Loucy (cell line): Measurements from ENCODE around the gene SERTM2.

ENCODE experiments used
- H2AFZ ChIP-seq: fragments of 200-600 bp; sonication (generic); 2 replicates; pipeline ENCODE4 v1.6.0; 2016; ENCODE audit warnings: antibody characterized with exemption, mild to moderate bottlenecking, low read length, moderate library complexity
- H3F3A ChIP-seq: fragments of 200-600 bp; 2 replicates; pipeline ENCODE4 v1.6.0; 2016; ENCODE audit warnings: antibody characterized with exemption, low read depth, mild to moderate bottlenecking
- H3K27me3 ChIP-seq: fragments of 200-600 bp; sonication (generic); 2 replicates; pipeline ENCODE4 v1.6.1; 2014; ENCODE audit warnings: low read length, mild to moderate bottlenecking; ENCODE audit not compliant: insufficient read depth, poor library complexity, severe bottlenecking
- H3K36me3 ChIP-seq: fragments of 200-600 bp; sonication (generic); 2 replicates; pipeline ENCODE4 v1.6.1; 2016; ENCODE audit warnings: low read length; ENCODE audit not compliant: insufficient read depth
- H3K4me1 ChIP-seq: fragments of 200-600 bp; sonication (generic); 2 replicates; pipeline ENCODE4 v1.5.1; 2014; ENCODE audit warnings: low read length, mild to moderate bottlenecking; ENCODE audit not compliant: insufficient read depth, poor library complexity, severe bottlenecking
- H3K4me2 ChIP-seq: fragments of 200-600 bp; sonication (generic); 2 replicates; pipeline ENCODE4 v1.6.0; 2014; ENCODE audit warnings: antibody characterized with exemption, low read length, low read depth, mild to moderate bottlenecking; ENCODE audit not compliant: poor library complexity, severe bottlenecking
- H3K4me3 ChIP-seq: fragments of 200-600 bp; sonication (generic); 2 replicates; pipeline ENCODE4 v1.5.1; 2014; ENCODE audit warnings: low read length, mild to moderate bottlenecking, mixed read lengths; ENCODE audit not compliant: poor library complexity, severe bottlenecking
- H3K79me2 ChIP-seq: fragments of 200-600 bp; sonication (generic); 2 replicates; pipeline ENCODE4 v1.6.1; 2014; ENCODE audit warnings: low read length; ENCODE audit not compliant: insufficient read depth
- H3K9ac ChIP-seq: fragments of 200-600 bp; sonication (generic); 2 replicates; pipeline ENCODE4 v1.6.0; 2014; ENCODE audit warnings: mild to moderate bottlenecking, low read depth, low read length, moderate library complexity; ENCODE audit not compliant: poor library complexity, severe bottlenecking
- H3K9me2 ChIP-seq: fragments of 200-600 bp; sonication (generic); replicated peaks from 2 replicates; pipeline ENCODE4 v1.6.1; 2016; ENCODE audit warnings: low read depth, low read length, mixed read lengths
- H3K9me3 ChIP-seq: fragments of 200-600 bp; sonication (generic); 2 replicates; pipeline ENCODE4 v1.6.1; 2014; ENCODE audit warnings: mild to moderate bottlenecking, antibody characterized with exemption, low read length, low read depth; ENCODE audit not compliant: insufficient read depth
- H4K20me1 ChIP-seq: fragments of 200-600 bp; sonication (generic); 2 replicates; pipeline ENCODE4 v1.6.0; 2014; ENCODE audit warnings: antibody characterized with exemption, low read length, mild to moderate bottlenecking; ENCODE audit not compliant: insufficient read depth, poor library complexity, severe bottlenecking
- EZH2phosphoT487 ChIP-seq: fragments of 200-600 bp; IDR thresholded peaks from 2 replicates; pipeline ENCODE4 v1.6.1; 2018; ENCODE audit warnings: antibody characterized with exemption, mild to moderate bottlenecking, moderate library complexity, borderline replicate concordance
- TF ChIP-seq, protein P1 (sequence below): fragments of 200-600 bp; sonication (generic); conservative IDR thresholded peaks from 2 replicates; pipeline ENCODE4 v1.5.1; 2014; ENCODE audit warnings: mild to moderate bottlenecking, antibody characterized with exemption, low read length

The SERTM2 gene

DNA sequence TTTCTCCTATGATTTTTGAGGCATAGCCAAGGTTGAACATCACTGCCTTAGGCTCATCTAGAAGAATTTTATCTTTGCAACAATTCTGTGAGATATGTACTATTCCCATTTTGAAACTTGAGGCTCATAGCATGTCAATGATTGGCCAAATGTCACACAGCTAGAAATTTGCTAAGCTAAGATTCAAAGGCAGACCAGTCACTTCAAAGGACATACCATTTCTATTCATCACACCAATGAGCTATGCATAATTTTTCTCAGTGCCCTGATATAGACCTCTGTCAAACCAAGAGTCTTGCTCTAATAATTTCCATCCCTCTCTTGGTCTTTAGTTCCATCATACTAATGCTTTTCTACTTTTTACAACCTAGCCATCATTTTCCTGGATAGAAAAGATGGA, 27.6 kb upstream of the SERTM2 start:
- Histone ChIP-seq H3K79me2 (no peaks in the 10 kb centered on the region), H3F3A (no peaks in the 10 kb centered on the region), H3K9me2 (no peaks in the 10 kb centered on the region)

DNA sequence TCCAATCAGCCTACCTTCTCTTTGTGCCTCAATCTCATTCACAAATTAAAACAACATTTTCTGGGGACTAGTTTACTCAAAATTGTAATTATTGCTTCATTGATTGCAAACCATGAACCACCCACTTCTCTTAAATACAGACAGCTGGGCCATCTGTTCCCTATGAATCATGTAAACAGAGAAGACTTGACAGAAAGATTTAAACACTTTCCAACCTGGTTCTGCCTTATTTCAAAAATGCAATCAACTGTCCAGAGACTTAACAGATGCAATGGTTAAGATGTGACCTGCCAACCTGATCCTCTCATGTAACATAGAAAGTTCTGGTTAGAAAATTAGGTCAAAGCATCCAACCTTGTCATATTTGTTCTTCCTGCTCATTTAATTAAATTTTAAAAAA, 20.8 kb upstream of the SERTM2 start:
- no peaks in the 10 kb centered on the region for H3F3A ChIP-seq
- H3K4me3 ChIP-seq = no peak overlapping the region
- no peak overlapping the region for H3K4me2 ChIP-seq
- H4K20me1 ChIP-seq = no peaks in the 10 kb centered on the region
- H3K4me1 ChIP-seq = no peaks in the 10 kb centered on the region
- no peak overlapping the region for H3K9ac ChIP-seq
- no peak for TF ChIP-seq EZH2phosphoT487
- TF ChIP-seq, protein P1, sequence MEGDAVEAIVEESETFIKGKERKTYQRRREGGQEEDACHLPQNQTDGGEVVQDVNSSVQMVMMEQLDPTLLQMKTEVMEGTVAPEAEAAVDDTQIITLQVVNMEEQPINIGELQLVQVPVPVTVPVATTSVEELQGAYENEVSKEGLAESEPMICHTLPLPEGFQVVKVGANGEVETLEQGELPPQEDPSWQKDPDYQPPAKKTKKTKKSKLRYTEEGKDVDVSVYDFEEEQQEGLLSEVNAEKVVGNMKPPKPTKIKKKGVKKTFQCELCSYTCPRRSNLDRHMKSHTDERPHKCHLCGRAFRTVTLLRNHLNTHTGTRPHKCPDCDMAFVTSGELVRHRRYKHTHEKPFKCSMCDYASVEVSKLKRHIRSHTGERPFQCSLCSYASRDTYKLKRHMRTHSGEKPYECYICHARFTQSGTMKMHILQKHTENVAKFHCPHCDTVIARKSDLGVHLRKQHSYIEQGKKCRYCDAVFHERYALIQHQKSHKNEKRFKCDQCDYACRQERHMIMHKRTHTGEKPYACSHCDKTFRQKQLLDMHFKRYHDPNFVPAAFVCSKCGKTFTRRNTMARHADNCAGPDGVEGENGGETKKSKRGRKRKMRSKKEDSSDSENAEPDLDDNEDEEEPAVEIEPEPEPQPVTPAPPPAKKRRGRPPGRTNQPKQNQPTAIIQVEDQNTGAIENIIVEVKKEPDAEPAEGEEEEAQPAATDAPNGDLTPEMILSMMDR = no peak
- H3K27me3 ChIP-seq = no peaks in the 10 kb centered on the region
- H3K9me3 ChIP-seq = no peaks in the 10 kb centered on the region
- H3K36me3 ChIP-seq = no peaks in the 10 kb centered on the region
- H3K79me2 ChIP-seq = no peaks in the 10 kb centered on the region
- H2AFZ ChIP-seq = no peak overlapping the region
- no peaks in the 10 kb centered on the region for H3K9me2 ChIP-seq

More for the DNA sequence above, 27.6 kb upstream of the SERTM2 start:
- Histone ChIP-seq H4K20me1 (no peaks in the 10 kb centered on the region), H3K27me3 (no peaks in the 10 kb centered on the region), H2AFZ (no peak overlapping the region), H3K4me2 (no peak overlapping the region), H3K4me1 (no peaks in the 10 kb centered on the region), H3K9me3 (no peaks in the 10 kb centered on the region), H3K9ac (no peak overlapping the region), H3K4me3 (no peak overlapping the region), H3K36me3 (no peaks in the 10 kb centered on the region)
- TF ChIP-seq, protein P1 = no peak
- no peak for TF ChIP-seq EZH2phosphoT487

DNA sequence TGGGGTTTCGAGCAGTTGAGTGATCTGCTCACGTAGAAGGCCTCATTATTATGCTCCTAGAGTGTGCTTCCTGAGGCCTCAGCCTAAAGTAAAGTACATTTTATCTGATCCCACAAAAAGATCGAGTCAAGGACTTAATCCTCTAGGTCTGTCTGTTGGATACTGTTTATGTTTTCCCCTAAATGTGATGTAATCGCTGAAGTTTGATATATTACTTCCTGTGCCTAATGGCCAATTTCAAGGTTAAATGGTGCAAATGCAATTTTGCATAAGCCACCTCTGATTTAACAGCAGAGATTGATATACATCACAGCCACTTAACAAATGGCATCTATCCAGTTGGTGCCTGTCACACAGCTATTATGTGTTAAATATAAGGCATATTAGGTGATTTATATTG, 19.4 kb upstream of the SERTM2 start:
- no peak overlapping the region for H3K4me2 ChIP-seq
- H3K9ac ChIP-seq = no peak overlapping the region

More for the DNA sequence above, 19.4 kb upstream of the SERTM2 start:
- no peaks in the 10 kb centered on the region for H4K20me1 ChIP-seq
- no peak overlapping the region for H3K4me3 ChIP-seq
- no peak overlapping the region for H2AFZ ChIP-seq
- TF ChIP-seq, protein P1 = no peak
- TF ChIP-seq EZH2phosphoT487 = no peak
- H3K79me2 ChIP-seq = no peaks in the 10 kb centered on the region
- no peaks in the 10 kb centered on the region for H3K4me1 ChIP-seq
- no peaks in the 10 kb centered on the region for H3K9me3 ChIP-seq
- H3K27me3 ChIP-seq = no peaks in the 10 kb centered on the region
- H3K9me2 ChIP-seq = no peaks in the 10 kb centered on the region
- H3F3A ChIP-seq = no peaks in the 10 kb centered on the region
- H3K36me3 ChIP-seq = no peaks in the 10 kb centered on the region
